ENCODE measurements around the gene GPATCH8. TPM values are rescaled to one million over a fixed set of nuclear protein-coding genes. Genes with fewer than 3 reads are reported as not detected.

Gene GPATCH8
- total RNA-seq, 4 donors from 2014 or later, result 33.8 to 49.3 (median 39.1) TPM

- TF ChIP-seq, protein P1, sequence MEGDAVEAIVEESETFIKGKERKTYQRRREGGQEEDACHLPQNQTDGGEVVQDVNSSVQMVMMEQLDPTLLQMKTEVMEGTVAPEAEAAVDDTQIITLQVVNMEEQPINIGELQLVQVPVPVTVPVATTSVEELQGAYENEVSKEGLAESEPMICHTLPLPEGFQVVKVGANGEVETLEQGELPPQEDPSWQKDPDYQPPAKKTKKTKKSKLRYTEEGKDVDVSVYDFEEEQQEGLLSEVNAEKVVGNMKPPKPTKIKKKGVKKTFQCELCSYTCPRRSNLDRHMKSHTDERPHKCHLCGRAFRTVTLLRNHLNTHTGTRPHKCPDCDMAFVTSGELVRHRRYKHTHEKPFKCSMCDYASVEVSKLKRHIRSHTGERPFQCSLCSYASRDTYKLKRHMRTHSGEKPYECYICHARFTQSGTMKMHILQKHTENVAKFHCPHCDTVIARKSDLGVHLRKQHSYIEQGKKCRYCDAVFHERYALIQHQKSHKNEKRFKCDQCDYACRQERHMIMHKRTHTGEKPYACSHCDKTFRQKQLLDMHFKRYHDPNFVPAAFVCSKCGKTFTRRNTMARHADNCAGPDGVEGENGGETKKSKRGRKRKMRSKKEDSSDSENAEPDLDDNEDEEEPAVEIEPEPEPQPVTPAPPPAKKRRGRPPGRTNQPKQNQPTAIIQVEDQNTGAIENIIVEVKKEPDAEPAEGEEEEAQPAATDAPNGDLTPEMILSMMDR (IDR thresholded peaks at IDR 0.05; ENCODE audit: low read depth), result no peak
Observed at GRCh38 chr17:44386182-44386525, 117.1 kb downstream of the GPATCH8 start.

DNA sequence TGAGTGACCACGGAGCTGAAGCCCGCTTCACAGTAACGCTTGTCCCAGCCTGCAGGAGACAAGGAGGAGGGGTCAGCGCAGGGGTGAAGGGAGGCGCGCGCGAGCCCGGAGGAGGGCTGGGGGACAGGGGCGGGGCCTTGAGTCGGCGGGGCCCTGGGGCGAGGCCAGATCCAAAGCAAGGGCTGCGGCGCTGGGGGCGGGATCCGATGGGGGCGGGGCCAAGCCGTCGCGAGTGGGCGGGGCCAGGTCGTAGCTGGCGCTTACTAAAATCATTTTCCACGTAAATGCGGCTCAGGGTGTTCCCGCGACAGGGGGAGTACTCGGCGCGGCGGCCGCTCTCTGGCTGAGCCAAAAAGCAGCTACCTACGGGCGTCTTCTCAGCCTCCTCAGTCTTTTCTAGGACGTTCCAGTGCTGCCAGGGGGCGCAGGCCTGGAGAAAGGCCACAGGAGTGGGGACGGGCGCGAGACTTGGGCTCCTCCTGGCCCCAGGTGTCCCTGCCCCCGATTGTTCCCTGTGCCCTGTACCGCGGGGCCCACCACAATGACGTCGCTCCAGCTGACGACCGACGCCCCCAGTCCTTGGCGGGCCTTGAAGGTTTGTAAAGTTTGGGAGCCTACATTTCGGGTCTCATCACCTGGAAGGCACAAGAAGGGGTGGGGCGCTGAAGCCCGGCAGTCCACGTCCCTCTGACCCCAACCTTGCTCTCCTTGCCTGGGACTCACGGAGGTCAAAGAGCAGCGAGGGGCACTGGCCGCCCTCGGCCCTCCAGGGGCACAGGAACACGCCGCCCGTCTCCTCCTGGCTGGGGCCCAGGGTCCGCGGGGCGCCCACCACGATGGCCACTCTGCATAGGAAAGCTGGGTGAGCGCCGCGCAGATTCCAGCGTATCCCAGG, 117.7 kb downstream of the GPATCH8 start:
- TF ChIP-seq, protein P1 (IDR thresholded peaks at IDR 0.05; ENCODE audit: low read depth), result no peak

DNA sequence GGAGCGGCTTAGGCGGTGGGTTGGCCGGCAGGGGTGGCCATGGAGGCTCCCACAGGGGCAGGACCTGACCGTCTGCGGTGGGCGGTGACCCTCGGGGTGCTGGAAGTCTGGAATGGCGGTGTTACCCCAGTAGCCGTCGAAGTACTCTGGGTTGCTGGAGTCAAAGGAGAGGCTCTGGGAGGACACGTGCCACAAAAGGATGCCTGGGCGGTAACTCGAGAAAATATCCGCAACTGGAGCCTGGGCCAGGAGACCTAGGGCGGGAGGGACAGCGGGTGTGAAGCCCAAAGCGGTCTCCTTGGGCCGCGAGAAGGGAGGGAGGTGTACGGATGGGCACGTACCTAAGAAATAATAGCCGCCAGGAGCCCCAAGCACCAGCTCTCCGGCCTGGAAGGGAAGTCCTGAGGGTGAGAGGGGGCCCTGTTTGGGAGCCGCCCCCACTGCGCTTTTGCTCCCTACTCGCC, 118.4 kb downstream of the GPATCH8 start:
- TF ChIP-seq, protein P1 (IDR thresholded peaks at IDR 0.05; ENCODE audit: low read depth), result no peak

DNA sequence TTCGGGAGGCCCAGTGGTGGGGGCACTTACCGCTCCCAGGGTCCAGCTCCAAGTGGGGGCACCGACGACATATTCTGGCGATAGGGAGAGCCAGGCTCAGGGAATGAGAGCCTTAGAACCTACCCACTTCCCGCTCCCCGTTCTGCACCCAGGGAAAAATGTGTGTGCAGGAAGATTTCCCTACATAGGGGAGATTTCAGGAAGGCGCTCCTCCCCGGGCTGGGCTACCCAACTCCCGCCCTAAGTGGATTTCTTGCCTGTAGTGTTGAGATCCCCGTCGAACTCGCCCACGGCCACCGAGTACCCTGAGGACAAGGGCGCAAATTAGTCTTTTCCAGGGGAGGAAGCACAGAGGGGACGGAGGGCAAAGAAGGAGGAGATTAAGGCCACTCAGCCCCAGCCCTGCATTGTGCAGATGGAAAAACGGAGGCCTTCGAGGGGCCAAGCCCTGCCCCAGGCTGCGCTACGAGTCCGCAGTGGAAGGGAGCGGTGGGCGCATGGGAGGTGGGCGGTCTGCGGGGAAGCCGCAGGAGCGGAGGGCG, 118.9 kb downstream of the GPATCH8 start:
- TF ChIP-seq, protein P1 (IDR thresholded peaks at IDR 0.05; ENCODE audit: low read depth), result no peak

DNA sequence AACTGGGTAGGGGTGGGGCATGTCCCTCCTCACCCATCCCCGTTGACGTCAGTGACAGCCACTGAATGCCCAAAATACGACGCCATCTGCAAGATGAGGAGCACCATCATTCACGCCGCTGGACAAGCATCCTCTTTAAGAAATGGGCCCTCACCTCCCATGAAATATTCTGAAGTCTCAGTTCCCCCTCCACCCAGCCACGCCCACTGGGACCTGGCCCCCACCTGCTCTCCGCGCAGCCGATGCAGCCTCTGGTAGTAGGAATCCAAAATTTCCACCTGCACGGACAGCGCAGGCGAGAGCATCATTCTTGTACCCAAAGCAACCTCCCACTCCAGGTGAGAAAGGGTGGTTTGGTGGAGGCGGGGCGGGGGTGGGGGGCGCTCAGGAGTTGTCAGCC, 119.3 kb downstream of the GPATCH8 start:
- TF ChIP-seq, protein P1 (IDR thresholded peaks at IDR 0.05; ENCODE audit: low read depth), result no peak

GRCh38 chr17:44383363-44383762, 119.8 kb downstream of the GPATCH8 start:
- TF ChIP-seq, protein P1 (IDR thresholded peaks at IDR 0.05; ENCODE audit: low read depth), result no peak

DNA sequence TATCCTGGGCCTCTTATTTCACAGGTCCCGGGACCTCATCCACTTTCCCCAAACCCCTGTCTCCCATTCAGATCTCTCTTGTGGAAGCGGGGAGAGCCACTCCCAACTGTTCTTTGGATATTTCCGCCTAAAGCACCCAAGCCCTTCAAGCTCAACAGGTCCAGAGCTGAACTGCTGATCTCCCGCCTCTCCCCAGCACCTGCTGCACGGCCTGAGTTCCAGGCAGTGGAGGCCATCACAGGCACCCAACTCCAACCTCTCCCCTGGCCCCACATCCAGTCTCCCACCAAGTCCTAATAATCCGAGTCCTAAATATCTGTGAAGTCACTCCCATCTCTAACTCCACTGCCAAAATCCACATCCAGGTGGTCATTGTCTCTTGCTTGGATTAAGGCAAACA, 120.3 kb downstream of the GPATCH8 start:
- TF ChIP-seq, protein P1 (IDR thresholded peaks at IDR 0.05; ENCODE audit: low read depth), result no peak
